ENCODE data around the gene KATNAL2.

DNA sequence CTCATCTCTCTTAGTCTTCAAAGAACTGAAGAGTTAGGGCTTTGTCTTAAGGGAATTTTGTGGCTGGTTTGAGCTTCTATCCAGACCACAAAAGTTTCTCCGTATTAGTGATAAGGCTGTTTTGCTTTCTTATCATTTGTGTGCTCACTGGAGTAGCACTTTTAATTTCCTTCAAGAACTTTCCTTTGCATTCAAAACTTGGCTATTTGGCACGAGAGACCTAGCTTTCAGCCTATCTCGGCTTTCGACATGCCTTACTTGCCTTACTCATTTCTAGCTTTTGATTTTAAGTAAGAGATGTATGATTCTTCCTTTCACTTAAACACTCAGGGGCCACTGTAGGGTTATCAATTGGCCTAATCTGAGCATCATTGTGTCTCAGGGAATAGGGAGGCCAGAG, 203.0 kb downstream of the KATNAL2 start:
- TF ChIP-seq ZNF274 (IDR thresholded peaks at IDR 0.05; ENCODE audit: low read depth, low read length): no peak
- TF ChIP-seq SUZ12 (IDR thresholded peaks at IDR 0.05; ENCODE audit: extremely low read depth, insufficient read depth, insufficient read length): no peak
